Natural killer cell treated with Interleukin-12 subunit alpha and Interleukin-12 subunit beta and Interleukin-15 and Interleukin-18, amount 100 ng/mL, for 72 hours (primary cell): Measurements from ENCODE around the gene IGFBP5. TPM values are rescaled to one million over a fixed set of nuclear protein-coding genes. Genes with fewer than 3 reads are reported as not detected.
A peak's percentile ranks its signal among the peaks of the same experiment; 100 is the strongest.

Experiments used
- ATAC-seq, 2 donors: fragments of 150-1000 bp; cut with Tn5 transposase in 1 of 2; sonication (Bioruptor Pico), chemical (Tn5 transposase) in 1 of 2; 2 replicates each; pipeline ENCODE4 v1.10.0; 2021
- DNase-seq: peaks from one replicate; pipeline ENCODE4 v3.0.0; 2022; ENCODE audit warnings: low spot score
- H3K27ac Mint-ChIP-seq, 2 donors: 1 replicate in 1 of 2; 2 replicates in 1 of 2; pipeline ENCODE4 v1.8.0; 2022; ENCODE audit warnings: mixed read lengths in 2 of 2, mild to moderate bottlenecking in 1 of 2, moderate library complexity in 1 of 2
- H3K27me3 Mint-ChIP-seq, 2 donors: 1 replicate in 1 of 2; 2 replicates in 1 of 2; pipeline ENCODE4 v1.8.0; 2022; ENCODE audit warnings: mixed read lengths in 2 of 2
- H3K36me3 Mint-ChIP-seq: one replicate; pipeline ENCODE4 v1.8.0; 2022; ENCODE audit warnings: mixed read lengths
- H3K4me1 Mint-ChIP-seq, 2 donors: 1 replicate in 1 of 2; 2 replicates in 1 of 2; pipeline ENCODE4 v1.8.0; 2022; ENCODE audit warnings: low read depth in 2 of 2, mixed read lengths in 2 of 2, mild to moderate bottlenecking in 1 of 2
- H3K4me3 Mint-ChIP-seq: one replicate; pipeline ENCODE4 v1.8.0; 2022; ENCODE audit warnings: mixed read lengths
- H3K9me3 Mint-ChIP-seq: 2 replicates; pipeline ENCODE4 v1.8.0; 2022; ENCODE audit warnings: mixed read lengths
- total RNA-seq, 2 donors: library from RNA; stranded (reverse); gene quantifications; one replicate each; pipeline ENCODE4 v1.2.3, GENCODE V29; 2022

IGFBP5 gene
- total RNA-seq, 2 donors from 2014 or later: 0.08 TPM; not detected in 1

- Mint-ChIP-seq H3K9me3 (no peaks in the 10 kb centered on the region), H3K27ac (no peak overlapping the region), H3K4me1 (no peaks in the 10 kb centered on the region), H3K36me3 (no peaks in the 10 kb centered on the region), H3K4me3 (no peak overlapping the region), H3K27me3 (peaks cover 14 to 42% of the 10 kb centered on the region in 2 donors)
- DNase-seq (no peak), ATAC-seq (no peak)
These were observed 32.2 kb upstream of the IGFBP5 start for GRCh38 chr2:216727346-216728122.

GRCh38 chr2:216724190-216724589, 28.8 kb upstream of the IGFBP5 start:
- Mint-ChIP-seq H3K27ac (no peak overlapping the region), H3K4me3 (no peak overlapping the region)

GRCh38 chr2:216721141-216721540, 25.8 kb upstream of the IGFBP5 start:
- Mint-ChIP-seq H3K27me3 (peaks cover 15 to 39% of the 10 kb centered on the region in 2 donors), H3K36me3 (no peaks in the 10 kb centered on the region), H3K27ac (no peak overlapping the region), H3K4me1 (no peaks in the 10 kb centered on the region), H3K9me3 (no peaks in the 10 kb centered on the region), H3K4me3 (no peak overlapping the region)
- DNase-seq (no peak), ATAC-seq (no peak)

More at GRCh38 chr2:216724190-216724589, 28.8 kb upstream of the IGFBP5 start:
- Mint-ChIP-seq H3K27me3 (peaks cover 10 to 39% of the 10 kb centered on the region in 2 donors), H3K4me1 (no peaks in the 10 kb centered on the region), H3K9me3 (no peaks in the 10 kb centered on the region), H3K36me3 (no peaks in the 10 kb centered on the region)
- no peak for ATAC-seq
- no peak for DNase-seq

GRCh38 chr2:216720722-216721121, 25.4 kb upstream of the IGFBP5 start:
- Mint-ChIP-seq H3K36me3 (no peaks in the 10 kb centered on the region), H3K9me3 (no peaks in the 10 kb centered on the region), H3K4me3 (no peak overlapping the region), H3K4me1 (no peaks in the 10 kb centered on the region), H3K27me3 (peaks cover 15 to 39% of the 10 kb centered on the region in 2 donors), H3K27ac (no peak overlapping the region)
- ATAC-seq: no peak
- DNase-seq: no peak

DNA sequence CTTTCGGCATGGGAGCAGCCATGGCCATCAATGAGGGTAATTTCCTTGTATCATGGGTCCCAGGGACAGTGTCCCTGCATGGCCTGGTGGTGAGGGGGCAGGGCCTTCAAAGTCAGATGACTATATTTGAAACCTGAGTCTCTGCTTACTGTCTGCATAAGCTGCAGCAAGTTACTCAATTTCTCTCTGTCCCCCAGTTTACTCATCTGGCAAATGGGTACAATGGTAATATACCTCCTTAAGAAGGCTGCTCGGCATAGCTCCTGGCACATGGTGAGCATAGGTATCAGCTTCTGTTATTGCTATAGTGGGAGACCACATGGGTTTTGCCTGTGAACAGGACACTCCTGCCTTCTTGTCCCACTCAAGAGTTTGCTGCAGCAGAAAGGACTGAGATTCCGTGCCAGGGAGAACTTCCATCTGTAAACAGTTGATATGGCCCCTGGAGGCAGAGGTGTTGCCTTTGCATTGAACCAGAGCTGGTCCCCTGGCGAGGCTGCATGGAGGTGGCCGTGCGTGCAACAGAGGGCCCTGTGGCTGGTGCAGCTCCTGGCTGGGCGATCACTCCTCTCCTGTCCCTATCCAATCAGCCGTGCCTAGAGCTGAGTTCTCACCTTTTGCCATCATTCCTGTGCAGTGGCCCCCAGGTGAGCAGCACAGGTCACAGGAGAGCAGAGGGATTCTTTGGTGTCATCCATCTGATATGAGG, 22.7 kb upstream of the IGFBP5 start:
- H3K4me3 Mint-ChIP-seq: no peak overlapping the region
- no peak for ATAC-seq
- H3K4me1 Mint-ChIP-seq: no peaks in the 10 kb centered on the region
- peaks cover 10 to 21% of the 10 kb centered on the region in 2 donors for H3K27me3 Mint-ChIP-seq
- DNase-seq: peak; percentile 38
- no peaks in the 10 kb centered on the region for H3K36me3 Mint-ChIP-seq
- no peak overlapping the region for H3K27ac Mint-ChIP-seq
- H3K9me3 Mint-ChIP-seq: no peaks in the 10 kb centered on the region

DNA sequence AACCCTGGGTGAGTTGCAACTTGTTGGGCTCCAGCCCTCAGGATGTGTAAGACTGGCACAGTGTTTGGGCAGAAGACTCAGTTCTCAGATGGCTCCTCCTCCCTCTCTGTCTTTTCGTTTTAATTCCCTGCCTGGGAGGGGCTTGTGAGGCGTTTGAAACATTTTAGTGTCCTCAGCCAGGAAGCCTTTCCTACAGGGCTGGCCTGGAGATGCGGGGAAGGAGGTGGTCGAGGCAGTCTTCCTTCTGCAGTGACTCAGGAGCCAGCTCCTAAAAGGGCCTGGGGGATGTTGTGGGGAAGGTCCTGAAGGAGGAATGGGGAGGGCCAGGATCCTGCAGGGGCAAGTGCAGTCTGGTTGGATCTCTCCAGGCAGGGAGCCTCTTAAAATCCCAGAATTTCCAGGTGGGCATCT, 22.1 kb upstream of the IGFBP5 start:
- no peaks in the 10 kb centered on the region for H3K9me3 Mint-ChIP-seq
- ATAC-seq: no peak
- peaks cover 10 to 25% of the 10 kb centered on the region in 2 donors for H3K27me3 Mint-ChIP-seq
- H3K4me1 Mint-ChIP-seq: no peaks in the 10 kb centered on the region
- no peaks in the 10 kb centered on the region for H3K36me3 Mint-ChIP-seq
- DNase-seq: peak; percentile 38
- no peak overlapping the region for H3K4me3 Mint-ChIP-seq
- no peak overlapping the region for H3K27ac Mint-ChIP-seq

GRCh38 chr2:216716109-216716508, 20.8 kb upstream of the IGFBP5 start:
- peaks cover 12 to 36% of the 10 kb centered on the region in 2 donors for H3K27me3 Mint-ChIP-seq
- no peaks in the 10 kb centered on the region for H3K9me3 Mint-ChIP-seq
- ATAC-seq: no peak
- DNase-seq: peak; percentile 29
- H3K4me1 Mint-ChIP-seq: no peaks in the 10 kb centered on the region
- no peaks in the 10 kb centered on the region for H3K36me3 Mint-ChIP-seq
- no peak overlapping the region for H3K4me3 Mint-ChIP-seq
- H3K27ac Mint-ChIP-seq: no peak overlapping the region

DNA sequence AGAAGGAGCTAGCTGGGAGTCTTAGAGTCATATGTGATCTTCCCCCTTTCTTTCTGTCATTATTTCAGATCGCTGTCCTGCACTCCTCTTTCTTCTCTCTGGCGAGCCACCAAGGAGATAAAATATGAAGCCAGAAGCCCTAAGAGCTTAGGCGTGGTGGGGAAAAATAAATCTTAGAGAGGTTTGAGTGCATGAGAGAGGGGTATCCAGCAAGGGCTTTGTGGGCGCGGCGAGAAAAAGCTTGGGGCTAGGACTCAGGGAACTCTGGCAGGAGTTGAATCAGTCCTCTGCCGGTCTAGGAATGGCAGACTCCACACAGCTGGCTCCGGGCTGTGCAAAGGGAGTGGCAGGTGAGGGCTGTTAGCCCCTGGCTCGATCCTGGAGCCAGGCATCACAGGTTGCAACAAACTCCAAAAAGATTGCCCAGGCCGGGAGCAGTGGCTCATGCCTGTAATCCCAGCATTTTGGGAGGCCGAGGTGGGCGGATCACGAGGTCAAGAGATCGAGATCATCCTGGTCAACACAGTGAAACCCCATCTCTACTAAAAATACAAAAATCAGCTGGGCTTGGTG, 20.1 kb upstream of the IGFBP5 start:
- no peaks in the 10 kb centered on the region for H3K36me3 Mint-ChIP-seq
- no peak overlapping the region for H3K4me3 Mint-ChIP-seq
- H3K4me1 Mint-ChIP-seq: no peaks in the 10 kb centered on the region
- DNase-seq (peak; percentile 28), ATAC-seq (no peak)
- no peak overlapping the region for H3K27ac Mint-ChIP-seq
- H3K27me3 Mint-ChIP-seq: peaks cover 13 to 31% of the 10 kb centered on the region in 2 donors
- H3K9me3 Mint-ChIP-seq: no peaks in the 10 kb centered on the region

DNA sequence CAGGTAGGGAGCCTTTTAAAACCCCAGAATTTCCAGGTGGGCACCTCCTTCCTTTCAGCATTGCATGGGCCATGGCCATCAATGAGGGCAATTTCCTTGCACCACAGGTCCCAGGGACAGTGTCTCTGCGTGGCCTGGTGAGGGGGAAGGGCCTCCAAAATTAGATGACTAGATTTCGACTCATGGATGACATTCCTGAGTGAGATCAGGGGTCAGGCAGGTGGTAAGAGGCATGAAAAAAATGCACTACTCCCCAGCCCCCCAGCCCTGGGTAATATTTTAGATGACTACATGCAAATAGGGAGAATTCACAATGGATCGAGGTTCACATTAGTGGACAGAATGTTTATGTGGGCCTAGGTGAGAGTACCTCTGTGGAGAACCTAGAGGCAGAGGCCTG, 19.0 kb upstream of the IGFBP5 start:
- no peaks in the 10 kb centered on the region for H3K4me1 Mint-ChIP-seq
- no peaks in the 10 kb centered on the region for H3K36me3 Mint-ChIP-seq
- DNase-seq: no peak
- no peak overlapping the region for H3K27ac Mint-ChIP-seq
- no peaks in the 10 kb centered on the region for H3K9me3 Mint-ChIP-seq
- peaks cover 13 to 23% of the 10 kb centered on the region in 2 donors for H3K27me3 Mint-ChIP-seq
- ATAC-seq: no peak
- no peak overlapping the region for H3K4me3 Mint-ChIP-seq

DNA sequence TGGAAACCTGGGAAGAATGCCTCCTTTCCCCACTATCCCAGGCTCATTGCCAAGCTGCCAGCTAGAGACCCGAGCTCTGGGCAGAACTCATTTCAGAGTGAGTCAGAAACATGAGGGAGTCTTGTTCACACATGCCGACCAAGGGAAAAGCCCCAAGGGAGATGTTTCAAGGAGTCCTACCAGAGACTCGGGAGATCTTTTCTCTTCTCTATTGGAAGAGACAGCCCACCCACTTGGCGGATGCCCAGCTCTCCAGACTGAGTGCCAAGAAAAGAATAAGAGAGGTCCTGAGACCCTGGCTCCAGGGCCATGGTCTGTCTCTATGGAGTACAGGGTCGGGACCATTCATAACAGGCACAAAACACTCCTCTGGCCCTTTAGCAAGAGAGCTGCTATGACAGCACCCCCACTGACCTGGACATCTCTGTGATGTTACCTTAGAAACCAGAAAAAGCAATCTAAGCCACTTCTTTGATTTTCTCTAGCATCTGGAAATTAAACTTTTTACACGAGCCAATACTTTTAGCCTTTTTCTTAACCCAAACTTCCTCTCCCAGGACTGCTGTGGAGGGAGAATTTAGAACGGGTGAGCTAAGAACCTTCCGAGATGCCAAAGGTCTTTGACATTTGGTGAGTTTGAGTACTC, 18.5 kb upstream of the IGFBP5 start:
- Mint-ChIP-seq H3K27ac (no peak overlapping the region), H3K4me3 (no peak overlapping the region), H3K4me1 (no peaks in the 10 kb centered on the region), H3K27me3 (peaks cover 13 to 23% of the 10 kb centered on the region in 2 donors), H3K9me3 (no peaks in the 10 kb centered on the region), H3K36me3 (no peaks in the 10 kb centered on the region)
- DNase-seq (peak; percentile 28), ATAC-seq (no peak)

- ATAC-seq (no peak), DNase-seq (no peak)
- Mint-ChIP-seq H3K36me3 (no peaks in the 10 kb centered on the region), H3K27ac (no peak overlapping the region), H3K4me3 (no peak overlapping the region), H3K9me3 (no peaks in the 10 kb centered on the region), H3K4me1 (no peaks in the 10 kb centered on the region), H3K27me3 (peaks cover 8 to 23% of the 10 kb centered on the region in 2 donors)
These were observed 16.0 kb upstream of the IGFBP5 start for GRCh38 chr2:216711348-216711747.

GRCh38 chr2:216710551-216711301, 15.4 kb upstream of the IGFBP5 start:
- no peak overlapping the region for H3K27ac Mint-ChIP-seq
- no peak for ATAC-seq
- no peaks in the 10 kb centered on the region for H3K9me3 Mint-ChIP-seq
- no peaks in the 10 kb centered on the region for H3K4me1 Mint-ChIP-seq
- H3K36me3 Mint-ChIP-seq: no peaks in the 10 kb centered on the region
- no peak overlapping the region for H3K4me3 Mint-ChIP-seq
- peaks cover 8 to 23% of the 10 kb centered on the region in 2 donors for H3K27me3 Mint-ChIP-seq
- DNase-seq: peak; percentile 6

DNA sequence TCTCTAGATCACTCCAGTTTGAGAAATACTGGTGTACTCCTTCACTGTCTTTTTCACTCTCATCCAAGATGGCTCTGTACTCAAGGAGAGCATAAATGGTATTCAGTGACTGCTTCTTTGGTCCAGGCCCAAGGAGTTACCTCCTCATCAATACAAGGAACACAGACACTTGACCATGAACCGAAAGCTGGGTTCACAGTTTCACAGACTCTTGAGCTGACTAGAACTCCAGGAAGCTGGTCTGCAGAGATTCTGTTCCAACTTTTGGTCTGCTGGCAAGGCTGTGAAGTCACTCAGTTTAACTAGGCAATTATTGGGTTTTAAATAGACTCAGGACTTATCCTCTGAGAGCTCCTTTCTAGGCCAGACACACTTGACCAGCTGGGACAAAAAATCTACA, 7.4 kb upstream of the IGFBP5 start:
- DNase-seq (peak; percentile 23), ATAC-seq (no peak)
- H3K27ac Mint-ChIP-seq: no peak overlapping the region
- H3K27me3 Mint-ChIP-seq: peaks cover 11 to 12% of the 10 kb centered on the region in 2 donors
- no peaks in the 10 kb centered on the region for H3K36me3 Mint-ChIP-seq
- H3K9me3 Mint-ChIP-seq: no peaks in the 10 kb centered on the region
- H3K4me1 Mint-ChIP-seq: no peaks in the 10 kb centered on the region
- H3K4me3 Mint-ChIP-seq: no peak overlapping the region
